Transverse colon (tissue), 4 donors: ENCODE measurements around the gene JDP2. TPM values are rescaled to one million over a fixed set of nuclear protein-coding genes. Genes with fewer than 3 reads are reported as not detected.
A peak's percentile ranks its signal among the peaks of the same experiment; 100 is the strongest.

Source experiments
- DNase-seq: peaks from one replicate; pipeline ENCODE4 v3.0.0-alpha.2; 2019
- H3K27ac ChIP-seq, 4 donors: fragments of 200-600 bp; sonication (generic); 2 replicates each; pipeline ENCODE4 v1.5.1; 2016 to 2018; ENCODE audit warnings: inconsistent platforms in 4 of 4
- H3K27me3 ChIP-seq: fragments of 200-600 bp; sonication (generic); 2 replicates; pipeline ENCODE4 v1.5.1; 2017; ENCODE audit warnings: inconsistent platforms
- H3K36me3 ChIP-seq, 4 donors: fragments of 200-600 bp; sonication (generic); 2 replicates each; pipeline ENCODE4 v1.5.1; 2017 to 2019; ENCODE audit warnings: inconsistent platforms in 4 of 4
- H3K4me1 ChIP-seq, 4 donors: fragments of 200-600 bp; sonication (generic); 2 replicates each; pipeline ENCODE4 v1.5.1; 2017 to 2020; ENCODE audit warnings: inconsistent platforms in 4 of 4
- H3K4me3 ChIP-seq, 4 donors: fragments of 200-600 bp; sonication (generic); 1 replicate in 1 of 4; 2 replicates in 3 of 4; pipeline versions ENCODE4 v1.5.1 to v1.6.1; 2017 to 2019; ENCODE audit warnings: inconsistent platforms in 4 of 4
- H3K9me3 ChIP-seq, 2 donors: fragments of 200-600 bp; sonication (generic); 2 replicates each; pipeline ENCODE4 v1.5.1; 2017 to 2019; ENCODE audit warnings: inconsistent platforms in 2 of 2
- EP300 ChIP-seq: sonication (generic); formaldehyde crosslinking; IDR thresholded peaks from one replicate; pipeline ENCODE4 v1.6.1; 2017; ENCODE audit warnings: antibody characterized with exemption, low read depth
- POLR2A ChIP-seq: fragments of 450-650 bp; IDR thresholded peaks from one replicate; pipeline ENCODE4 v1.6.1; 2016; ENCODE audit warnings: antibody characterized with exemption, mild to moderate bottlenecking, moderate library complexity
- POLR2AphosphoS5 ChIP-seq, 3 donors: sonication (generic); formaldehyde crosslinking; IDR thresholded peaks; one replicate each; pipeline ENCODE4 v1.6.1; 2016; ENCODE audit warnings: antibody characterized with exemption in 3 of 3
- WGBS, 2 donors: methylation state at CpG; one replicate each; pipeline ENCODE4 v1.1.5; 2018; ENCODE audit warnings: low coverage in 1 of 2; 5-methylcytosine and 5-hydroxymethylcytosine counted together
- in situ Hi-C, 4 donors: fragments of 200-750 bp; cut with MboI; loops; one replicate each; pipeline versions ENCODE4 v1.15.0 to v1.15.1; 2017; ENCODE audit warnings: low sequenced_read_pairs in 3 of 4, low pct_ligation_motif_present in 1 of 4, low pct_unique_long_range_greater_than_20kb in 1 of 4
- intact Hi-C: fragments of 100-400 bp; cut with DNase I; formaldehyde crosslinking; loops from one replicate; pipeline ENCODE4 v1.15.1; 2023; ENCODE audit warnings: low total_unique reads
- total RNA-seq, 4 donors: library from RNA; depleted of rRNA; stranded (reverse); fragments of >200 nt; gene quantifications; one replicate each; pipeline ENCODE4 v1.1.0, GENCODE V29; 2016
- TF ChIP-seq, protein P1 (sequence below), 5 experiments: fragments of 200-600 bp in 3 of 5; fragments of 450-650 bp in 2 of 5; sonication (generic) in 3 of 5; IDR thresholded peaks; 1 replicate in 2 of 5; 2 replicates in 3 of 5; pipeline ENCODE4 v1.5.1; 2016 to 2017; ENCODE audit warnings: antibody characterized with exemption in 5 of 5, inconsistent platforms in 3 of 5, mild to moderate bottlenecking in 2 of 5, moderate library complexity in 1 of 5

JDP2 gene
- total RNA-seq, 4 donors from 2014 or later = 49.2 to 108 (median 57.8) TPM

- WGBS, 2 donors = 36 to 72% methylated on average over 7 to 14 of the region's 14 CpGs
- Histone ChIP-seq H3K27me3 (no peaks in the 10 kb centered on the region), H3K27ac (peak overlapping the region; percentile 44 to 64 (median 62)), H3K9me3 (no peaks in the 10 kb centered on the region), H3K4me3 (no peak overlapping the region), H3K36me3 (peaks cover 0 to 6% (median 1%) of the 10 kb centered on the region in 4 donors), H3K4me1 (peaks cover 6 to 36% (median 18%) of the 10 kb centered on the region in 4 donors)
- TF ChIP-seq EP300 = no peak
- no peak for TF ChIP-seq POLR2A
- TF ChIP-seq, protein P1, sequence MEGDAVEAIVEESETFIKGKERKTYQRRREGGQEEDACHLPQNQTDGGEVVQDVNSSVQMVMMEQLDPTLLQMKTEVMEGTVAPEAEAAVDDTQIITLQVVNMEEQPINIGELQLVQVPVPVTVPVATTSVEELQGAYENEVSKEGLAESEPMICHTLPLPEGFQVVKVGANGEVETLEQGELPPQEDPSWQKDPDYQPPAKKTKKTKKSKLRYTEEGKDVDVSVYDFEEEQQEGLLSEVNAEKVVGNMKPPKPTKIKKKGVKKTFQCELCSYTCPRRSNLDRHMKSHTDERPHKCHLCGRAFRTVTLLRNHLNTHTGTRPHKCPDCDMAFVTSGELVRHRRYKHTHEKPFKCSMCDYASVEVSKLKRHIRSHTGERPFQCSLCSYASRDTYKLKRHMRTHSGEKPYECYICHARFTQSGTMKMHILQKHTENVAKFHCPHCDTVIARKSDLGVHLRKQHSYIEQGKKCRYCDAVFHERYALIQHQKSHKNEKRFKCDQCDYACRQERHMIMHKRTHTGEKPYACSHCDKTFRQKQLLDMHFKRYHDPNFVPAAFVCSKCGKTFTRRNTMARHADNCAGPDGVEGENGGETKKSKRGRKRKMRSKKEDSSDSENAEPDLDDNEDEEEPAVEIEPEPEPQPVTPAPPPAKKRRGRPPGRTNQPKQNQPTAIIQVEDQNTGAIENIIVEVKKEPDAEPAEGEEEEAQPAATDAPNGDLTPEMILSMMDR (IDR thresholded peaks at IDR 0.05) = no peak
- TF ChIP-seq POLR2AphosphoS5 (IDR thresholded peaks at IDR 0.05) = no peak
- no peak for DNase-seq
- intact Hi-C loops (no loop called here), in situ Hi-C loops (no loop called here)
Measured at GRCh38 chr14:75440733-75441477, 13.1 kb downstream of the JDP2 start.

GRCh38 chr14:75441728-75442127 is 13.9 kb downstream of the JDP2 start:
- Histone ChIP-seq H3K4me1 (peaks cover 6 to 38% (median 16%) of the 10 kb centered on the region in 4 donors), H3K9me3 (no peaks in the 10 kb centered on the region), H3K27me3 (no peaks in the 10 kb centered on the region), H3K36me3 (peaks cover 0 to 6% (median 1%) of the 10 kb centered on the region in 4 donors), H3K27ac (peak overlapping the region; percentile 44 to 64 (median 62)), H3K4me3 (no peak overlapping the region)
- in situ Hi-C loops (no loop called here), intact Hi-C loops (no loop called here)
- WGBS, 2 donors = 71 to 73% methylated on average over 1 to 6 of the region's 6 CpGs
- no peak for DNase-seq
- TF ChIP-seq, protein P1 (IDR thresholded peaks at IDR 0.05) = no peak
- TF ChIP-seq EP300 = no peak
- TF ChIP-seq POLR2AphosphoS5 (IDR thresholded peaks at IDR 0.05) = no peak
- no peak for TF ChIP-seq POLR2A

DNA sequence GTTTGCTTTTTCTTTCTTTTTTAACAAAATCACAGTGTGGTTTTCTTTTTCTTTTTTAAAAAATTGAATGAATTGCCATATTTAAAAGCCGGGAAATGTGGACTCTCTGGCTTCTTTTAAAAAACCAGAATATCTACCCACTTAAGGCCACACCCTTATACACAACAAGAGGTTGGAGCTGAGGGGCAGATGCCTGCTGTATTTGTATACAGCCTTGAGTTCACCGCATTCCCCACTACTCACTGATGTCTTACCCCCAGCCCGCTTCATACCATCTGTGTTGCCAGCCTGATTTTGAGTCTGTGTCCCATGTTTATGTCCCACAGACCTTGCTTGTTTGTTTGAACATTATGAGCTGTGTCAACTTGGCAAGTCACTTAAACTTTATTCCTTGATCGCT is 14.3 kb downstream of the JDP2 start:
- Histone ChIP-seq H3K4me1 (peaks cover 6 to 39% (median 18%) of the 10 kb centered on the region in 4 donors), H3K4me3 (no peak overlapping the region), H3K27me3 (no peaks in the 10 kb centered on the region), H3K36me3 (peaks cover 0 to 6% (median 1%) of the 10 kb centered on the region in 4 donors), H3K27ac (peak overlapping the region; percentile 44 to 64 (median 62)), H3K9me3 (no peaks in the 10 kb centered on the region)
- in situ Hi-C loops (no loop called here), intact Hi-C loops (no loop called here)
- TF ChIP-seq POLR2A = no peak
- TF ChIP-seq, protein P1 (IDR thresholded peaks at IDR 0.05) = no peak
- no peak for TF ChIP-seq EP300
- no peak for TF ChIP-seq POLR2AphosphoS5 (IDR thresholded peaks at IDR 0.05)
- no peak for DNase-seq
- 87 to 91% methylated on average over 4 of the region's 4 CpGs for WGBS, 2 donors

DNA sequence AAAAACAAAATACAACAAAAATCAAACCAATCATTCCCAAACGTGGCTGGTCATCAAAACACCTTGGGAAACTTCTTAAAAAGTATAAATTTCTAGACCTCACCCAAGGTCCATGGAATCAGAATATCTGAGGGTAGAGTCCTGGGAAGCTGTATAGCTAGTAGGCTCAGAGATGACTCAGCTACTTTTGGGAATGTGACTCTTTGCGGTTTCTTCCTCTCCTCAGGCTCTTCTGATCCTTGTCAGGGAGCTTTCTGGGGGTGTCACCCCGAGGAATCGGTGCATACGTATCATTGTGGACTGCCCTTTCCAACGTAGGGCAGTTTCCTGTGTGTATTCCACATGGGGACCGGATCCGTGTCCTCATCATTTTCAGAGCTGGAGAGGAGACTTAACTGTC is 14.8 kb downstream of the JDP2 start:
- intact Hi-C loops = no loop called here
- TF ChIP-seq EP300 (no peak), POLR2AphosphoS5 (IDR thresholded peaks at IDR 0.05) (no peak), POLR2A (no peak)
- Histone ChIP-seq H3K4me1 (peaks cover 6 to 34% (median 16%) of the 10 kb centered on the region in 4 donors), H3K27ac (peak overlapping the region; percentile 23 to 64 (median 62)), H3K27me3 (no peaks in the 10 kb centered on the region), H3K36me3 (peaks cover 0 to 6% (median 1%) of the 10 kb centered on the region in 4 donors), H3K9me3 (no peaks in the 10 kb centered on the region), H3K4me3 (no peak overlapping the region)
- DNase-seq = no peak
- in situ Hi-C loops = no loop called here
- 69 to 71% methylated on average over 7 to 8 of the region's 8 CpGs for WGBS, 2 donors
